Measurements from ENCODE around the gene SIL1.

DNA sequence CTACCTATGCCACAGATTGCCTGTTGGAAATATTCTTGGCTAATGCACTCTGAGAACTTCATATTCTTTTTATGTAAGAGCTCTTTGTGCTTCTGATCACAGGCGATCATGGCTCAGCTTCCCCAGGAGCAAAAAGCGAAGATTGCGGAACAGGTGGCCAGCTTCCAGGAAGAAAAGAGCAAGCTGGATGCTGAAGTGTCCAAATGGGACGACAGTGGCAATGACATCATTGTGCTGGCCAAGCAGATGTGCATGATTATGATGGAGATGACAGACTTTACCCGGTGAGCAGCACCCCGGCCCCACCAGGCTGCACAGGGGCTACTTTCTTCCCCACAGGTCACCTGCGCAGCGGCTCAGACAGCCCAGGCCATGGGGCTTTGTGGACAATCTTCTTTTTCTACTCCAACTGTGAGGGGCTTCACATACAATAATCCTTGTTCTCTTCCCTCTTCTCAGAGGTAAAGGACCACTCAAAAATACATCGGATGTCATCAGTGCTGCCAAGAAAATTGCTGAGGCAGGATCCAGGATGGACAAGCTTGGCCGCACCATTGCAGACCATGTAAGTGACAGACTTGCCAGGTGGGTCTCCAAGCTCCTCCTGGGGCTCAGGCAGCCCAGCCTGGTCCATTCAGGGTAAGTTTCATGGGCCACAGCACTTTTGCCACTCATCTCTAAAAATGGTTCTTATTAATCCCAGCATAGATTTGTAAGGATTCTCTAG is 267.6 kb downstream of the SIL1 start:
- TF ChIP-seq CTCF (IDR thresholded peaks at IDR 0.05) (no peak), EP300 (IDR thresholded peaks at IDR 0.05) (no peak), POLR2A (IDR thresholded peaks at IDR 0.05) (no peak)
